ENCODE measurements around the gene DLEC1.
"Not testable (repeated sequence)": the region's sequence is repeated elsewhere in the genome, so short reads cannot be mapped to it uniquely, and the experiment has no call there.

DLEC1 gene

GRCh38 chr3:38049358-38050126 lies 10.5 kb downstream of the DLEC1 start:
- H3K27ac ChIP-seq = no peak overlapping the region
- no peak for DNase-seq (ENCODE audit: low spot score)
- TF ChIP-seq, protein P1, sequence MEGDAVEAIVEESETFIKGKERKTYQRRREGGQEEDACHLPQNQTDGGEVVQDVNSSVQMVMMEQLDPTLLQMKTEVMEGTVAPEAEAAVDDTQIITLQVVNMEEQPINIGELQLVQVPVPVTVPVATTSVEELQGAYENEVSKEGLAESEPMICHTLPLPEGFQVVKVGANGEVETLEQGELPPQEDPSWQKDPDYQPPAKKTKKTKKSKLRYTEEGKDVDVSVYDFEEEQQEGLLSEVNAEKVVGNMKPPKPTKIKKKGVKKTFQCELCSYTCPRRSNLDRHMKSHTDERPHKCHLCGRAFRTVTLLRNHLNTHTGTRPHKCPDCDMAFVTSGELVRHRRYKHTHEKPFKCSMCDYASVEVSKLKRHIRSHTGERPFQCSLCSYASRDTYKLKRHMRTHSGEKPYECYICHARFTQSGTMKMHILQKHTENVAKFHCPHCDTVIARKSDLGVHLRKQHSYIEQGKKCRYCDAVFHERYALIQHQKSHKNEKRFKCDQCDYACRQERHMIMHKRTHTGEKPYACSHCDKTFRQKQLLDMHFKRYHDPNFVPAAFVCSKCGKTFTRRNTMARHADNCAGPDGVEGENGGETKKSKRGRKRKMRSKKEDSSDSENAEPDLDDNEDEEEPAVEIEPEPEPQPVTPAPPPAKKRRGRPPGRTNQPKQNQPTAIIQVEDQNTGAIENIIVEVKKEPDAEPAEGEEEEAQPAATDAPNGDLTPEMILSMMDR (conservative IDR thresholded peaks at IDR 0.05; ENCODE audit: low read depth) = no peak
- CTCF ChIA-PET = no interaction called here
- POLR2A ChIA-PET (ENCODE audit: low non-redundant PET) = no interaction called here

DNA sequence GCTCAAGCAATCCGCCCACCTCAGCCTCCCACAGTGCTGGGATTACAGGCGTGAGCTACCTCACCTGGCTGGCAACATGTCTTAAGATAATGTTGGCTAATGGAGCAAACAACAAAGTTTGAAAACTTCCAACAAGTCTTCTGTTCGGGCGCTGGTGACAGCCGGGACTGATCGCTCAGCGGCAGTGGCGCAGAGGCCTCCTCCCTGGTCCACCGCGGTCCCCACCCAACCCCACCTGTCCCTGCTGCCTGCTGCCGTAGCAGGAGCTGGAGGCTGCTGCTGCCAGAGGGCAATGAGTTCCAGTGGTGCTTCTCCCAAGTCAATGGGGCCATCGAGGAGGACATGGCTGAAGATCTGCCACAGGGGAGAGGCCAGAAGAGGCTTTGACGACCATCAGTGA lies 12.1 kb downstream of the DLEC1 start:
- TF ChIP-seq, protein P1 (conservative IDR thresholded peaks at IDR 0.05; ENCODE audit: low read depth) = no peak
- no peak overlapping the region for H3K27ac ChIP-seq
- no peak for DNase-seq (ENCODE audit: low spot score)
- CTCF ChIA-PET = no interaction called here
- POLR2A ChIA-PET (ENCODE audit: low non-redundant PET) = no interaction called here

DNA sequence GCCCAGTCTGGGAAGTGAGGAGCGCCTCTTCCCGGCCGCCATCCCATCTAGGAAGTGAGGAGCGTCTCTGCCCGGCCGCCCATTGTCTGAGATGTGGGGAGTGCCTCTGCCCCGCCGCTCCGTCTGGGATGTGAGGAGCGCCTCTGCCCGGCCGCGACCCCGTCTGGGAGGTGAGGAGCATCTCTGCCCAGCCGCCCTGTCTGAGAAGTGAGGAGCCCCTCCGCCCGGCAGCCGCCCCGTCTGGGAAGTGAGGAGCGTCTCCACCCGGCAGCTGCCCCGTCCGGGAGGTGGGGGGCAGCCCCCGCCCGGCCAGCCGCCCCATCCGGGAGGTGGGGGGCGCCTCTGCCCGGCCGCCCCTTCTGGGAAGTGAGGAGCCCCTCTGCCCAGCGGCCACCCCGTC lies 14.3 kb downstream of the DLEC1 start:
- POLR2A ChIA-PET (ENCODE audit: low non-redundant PET); H3K27ac ChIP-seq; DNase-seq (ENCODE audit: low spot score); CTCF ChIA-PET: not testable (repeated sequence)

GRCh38 chr3:38053813-38054498 lies 14.9 kb downstream of the DLEC1 start:
- DNase-seq (ENCODE audit: low spot score); H3K27ac ChIP-seq; POLR2A ChIA-PET (ENCODE audit: low non-redundant PET); CTCF ChIA-PET: not testable (repeated sequence)

DNA sequence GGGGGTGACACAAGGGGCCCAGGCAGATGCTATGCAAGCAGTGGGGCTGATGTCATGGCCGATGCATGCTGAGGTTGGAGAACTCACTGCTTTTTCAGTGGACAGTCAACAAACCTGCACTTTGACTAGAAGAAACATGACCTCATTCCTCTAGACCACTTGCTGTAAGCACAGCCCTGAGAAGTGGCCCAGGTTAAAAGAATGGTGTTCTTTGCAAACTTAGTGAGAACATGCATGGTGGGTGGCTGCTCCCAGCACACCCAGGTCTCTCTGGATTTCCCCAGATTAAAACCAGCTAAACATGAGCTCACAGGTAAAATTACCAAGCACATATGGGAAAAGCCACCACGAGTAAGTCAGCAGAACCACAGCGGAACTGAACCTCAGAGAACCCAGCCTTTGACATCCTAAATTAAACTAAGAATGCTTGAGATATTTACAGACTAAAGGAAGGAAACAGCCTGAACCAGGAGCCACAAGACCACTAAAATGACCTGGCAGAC lies 15.5 kb downstream of the DLEC1 start:
- no peak for DNase-seq (ENCODE audit: low spot score)
- H3K27ac ChIP-seq = no peak overlapping the region
- TF ChIP-seq, protein P1 (conservative IDR thresholded peaks at IDR 0.05; ENCODE audit: low read depth) = no peak
- ChIA-PET POLR2A (ENCODE audit: low non-redundant PET) (no interaction called here), CTCF (no interaction called here)

GRCh38 chr3:38059148-38059547 lies 20.1 kb downstream of the DLEC1 start:
- ChIA-PET POLR2A (ENCODE audit: low non-redundant PET) (no interaction called here), CTCF (no interaction called here)
- TF ChIP-seq, protein P1 (conservative IDR thresholded peaks at IDR 0.05; ENCODE audit: low read depth) = no peak
- no peak overlapping the region for H3K27ac ChIP-seq
- DNase-seq (ENCODE audit: low spot score) = no peak

- TF ChIP-seq, protein P1 (conservative IDR thresholded peaks at IDR 0.05; ENCODE audit: low read depth) = no peak
- no peak overlapping the region for H3K27ac ChIP-seq
- no peak for DNase-seq (ENCODE audit: low spot score)
- CTCF ChIA-PET = no interaction called here
- POLR2A ChIA-PET (ENCODE audit: low non-redundant PET) = no interaction called here
Observed at GRCh38 chr3:38059591-38059990, 20.6 kb downstream of the DLEC1 start.

Data from RWPE1 (cell line).